ENCODE measurements around the gene EIF4G3. TPM values are rescaled to one million over a fixed set of nuclear protein-coding genes. Genes with fewer than 3 reads are reported as not detected.
A peak's percentile ranks its signal among the peaks of the same experiment; 100 is the strongest.
"Not testable (repeated sequence)": the region's sequence is repeated elsewhere in the genome, so short reads cannot be mapped to it uniquely, and the experiment has no call there.

EIF4G3 gene
- total and polyA plus RNA-seq, 10 donors = 14.3 to 97.3 (median 64.1) TPM

GRCh38 chr1:21095976-21096375 is 80.7 kb downstream of the EIF4G3 start:
- Histone ChIP-seq H3K27ac (no peak overlapping the region), H3K4me3 (no peak overlapping the region), H3K36me3 (peaks cover 0 to 15% (median 0%) of the 10 kb centered on the region in 6 donors), H3K4me1 (peaks cover 0 to 46% (median 19%) of the 10 kb centered on the region in 6 donors), H3K27me3 (replicated peaks in 1 of 7) (no peaks in the 10 kb centered on the region), H3K9me3 (peaks cover 0 to 7% (median 0%) of the 10 kb centered on the region in 8 donors)
- DNase-seq = no peak
- TF ChIP-seq POLR2AphosphoS5 (IDR thresholded peaks at IDR 0.05) (no peak), POLR2A (IDR thresholded peaks at IDR 0.05) (no peak)
- TF ChIP-seq, protein P1, sequence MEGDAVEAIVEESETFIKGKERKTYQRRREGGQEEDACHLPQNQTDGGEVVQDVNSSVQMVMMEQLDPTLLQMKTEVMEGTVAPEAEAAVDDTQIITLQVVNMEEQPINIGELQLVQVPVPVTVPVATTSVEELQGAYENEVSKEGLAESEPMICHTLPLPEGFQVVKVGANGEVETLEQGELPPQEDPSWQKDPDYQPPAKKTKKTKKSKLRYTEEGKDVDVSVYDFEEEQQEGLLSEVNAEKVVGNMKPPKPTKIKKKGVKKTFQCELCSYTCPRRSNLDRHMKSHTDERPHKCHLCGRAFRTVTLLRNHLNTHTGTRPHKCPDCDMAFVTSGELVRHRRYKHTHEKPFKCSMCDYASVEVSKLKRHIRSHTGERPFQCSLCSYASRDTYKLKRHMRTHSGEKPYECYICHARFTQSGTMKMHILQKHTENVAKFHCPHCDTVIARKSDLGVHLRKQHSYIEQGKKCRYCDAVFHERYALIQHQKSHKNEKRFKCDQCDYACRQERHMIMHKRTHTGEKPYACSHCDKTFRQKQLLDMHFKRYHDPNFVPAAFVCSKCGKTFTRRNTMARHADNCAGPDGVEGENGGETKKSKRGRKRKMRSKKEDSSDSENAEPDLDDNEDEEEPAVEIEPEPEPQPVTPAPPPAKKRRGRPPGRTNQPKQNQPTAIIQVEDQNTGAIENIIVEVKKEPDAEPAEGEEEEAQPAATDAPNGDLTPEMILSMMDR (IDR thresholded peaks at IDR 0.05 in 8 of 11, conservative IDR thresholded peaks at IDR 0.05 in 3 of 11) = no peak
- intact Hi-C loops (cut with DNase I; ENCODE audit: low total_unique reads) = no loop called here

DNA sequence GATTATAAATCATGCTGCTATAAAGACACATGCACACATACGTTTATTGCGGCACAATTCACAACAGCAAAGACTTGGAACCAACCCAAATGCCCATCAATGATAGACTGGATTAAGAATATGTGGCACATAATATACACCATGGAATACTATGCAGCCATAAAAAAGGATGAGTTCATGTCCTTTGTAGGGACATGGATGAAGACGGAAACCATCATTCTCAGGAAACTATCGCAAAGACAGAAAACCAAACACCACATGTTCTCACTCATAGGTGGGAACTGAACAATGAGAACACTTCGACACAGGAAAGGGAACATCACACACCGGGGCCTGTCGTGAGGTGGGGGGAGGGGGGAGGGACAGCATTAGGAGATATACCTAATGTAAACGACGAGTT is 82.4 kb downstream of the EIF4G3 start:
- peaks cover 4 to 46% (median 21%) of the 10 kb centered on the region in 6 donors for H3K4me1 ChIP-seq
- H3K4me3 ChIP-seq; H3K9me3 ChIP-seq; intact Hi-C loops (cut with DNase I; ENCODE audit: low total_unique reads); H3K27me3 ChIP-seq (replicated peaks in 1 of 7); H3K27ac ChIP-seq; DNase-seq: not testable (repeated sequence)
- H3K36me3 ChIP-seq = peaks cover 0 to 15% (median 0%) of the 10 kb centered on the region in 6 donors
- WGBS, 5 donors = 87 to 97% (median 91%) methylated on average over 7 to 9 of the region's 9 CpGs

- H3K9me3 ChIP-seq; H3K27me3 ChIP-seq (replicated peaks in 1 of 7); H3K27ac ChIP-seq; H3K4me3 ChIP-seq; DNase-seq; intact Hi-C loops (cut with DNase I; ENCODE audit: low total_unique reads): not testable (repeated sequence)
- Histone ChIP-seq H3K36me3 (peaks cover 0 to 17% (median 0%) of the 10 kb centered on the region in 6 donors), H3K4me1 (peaks cover 4 to 42% (median 18%) of the 10 kb centered on the region in 6 donors)
- WGBS, 5 donors = 53 to 79% (median 74%) methylated on average over 2 of the region's 2 CpGs
Measured at GRCh38 chr1:21093271-21093958, 83.3 kb downstream of the EIF4G3 start.

DNA sequence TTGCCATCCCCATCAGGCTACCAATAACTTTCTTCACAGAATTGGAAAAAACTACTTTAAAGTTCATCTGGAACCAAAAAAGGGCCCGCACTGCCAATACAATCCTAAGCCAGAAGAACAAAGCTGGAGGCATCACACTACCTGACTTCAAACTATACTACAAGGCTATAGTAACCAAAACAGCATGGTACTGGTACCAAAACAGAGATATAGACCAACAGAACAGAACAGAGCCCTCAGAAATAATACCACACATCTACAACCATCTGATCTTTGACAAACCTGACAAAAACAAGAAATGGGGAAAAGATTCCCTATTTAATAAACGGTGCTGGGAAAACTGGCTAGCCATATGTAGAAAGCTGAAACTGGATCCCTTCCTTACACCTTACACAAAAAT is 84.2 kb downstream of the EIF4G3 start:
- H3K36me3 ChIP-seq = peaks cover 0 to 22% (median 6%) of the 10 kb centered on the region in 6 donors
- 86 to 100% (median 99%) methylated on average over 1 to 2 of the region's 2 CpGs for WGBS, 5 donors
- DNase-seq; H3K9me3 ChIP-seq; intact Hi-C loops (cut with DNase I; ENCODE audit: low total_unique reads); H3K27me3 ChIP-seq (replicated peaks in 1 of 7); H3K4me3 ChIP-seq; H3K27ac ChIP-seq: not testable (repeated sequence)
- H3K4me1 ChIP-seq = peaks cover 4 to 33% (median 18%) of the 10 kb centered on the region in 6 donors

DNA sequence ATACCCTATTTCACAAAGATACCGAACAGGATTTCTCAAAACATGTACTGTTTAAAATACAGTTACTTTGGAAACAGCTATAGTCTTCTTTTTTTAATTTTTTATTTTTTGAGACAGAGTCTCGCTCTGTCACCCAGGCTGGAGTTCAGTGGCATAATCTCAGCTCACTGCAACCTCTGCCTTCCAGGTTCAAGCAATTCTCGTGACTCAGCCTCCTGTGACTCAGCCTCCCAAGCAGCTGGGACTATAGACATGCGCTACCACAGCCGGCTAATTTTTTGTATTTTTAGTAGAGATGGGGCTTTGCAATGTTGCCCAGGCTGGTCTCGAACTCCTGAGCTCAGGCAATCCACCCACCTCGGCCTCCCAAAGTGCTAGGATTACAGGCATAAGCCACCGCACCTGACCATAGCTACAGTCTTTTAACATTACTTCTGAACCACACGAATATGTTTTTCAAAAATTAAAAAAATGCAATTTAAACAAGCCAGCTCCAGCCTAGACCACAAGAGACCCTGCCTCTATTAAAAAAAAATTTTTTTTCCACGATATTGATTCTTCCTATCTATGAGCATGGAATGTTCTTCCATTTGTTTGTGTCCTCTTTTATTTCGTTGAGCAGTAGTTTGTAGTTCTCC is 85.5 kb downstream of the EIF4G3 start:
- peak overlapping the region in 7 of 8 donors; percentile 22 to 75 (median 48) for H3K27ac ChIP-seq
- H3K27me3 ChIP-seq (replicated peaks in 1 of 7); intact Hi-C loops (cut with DNase I; ENCODE audit: low total_unique reads); DNase-seq; H3K4me3 ChIP-seq; H3K9me3 ChIP-seq: not testable (repeated sequence)
- peaks cover 0 to 33% (median 12%) of the 10 kb centered on the region in 6 donors for H3K36me3 ChIP-seq
- TF ChIP-seq POLR2AphosphoS5 (IDR thresholded peaks at IDR 0.05) = peak in 1 of 3 donors; percentile 18
- WGBS, 5 donors = 69 to 84% (median 79%) methylated on average over 11 of the region's 11 CpGs
- peaks cover 4 to 30% (median 18%) of the 10 kb centered on the region in 6 donors for H3K4me1 ChIP-seq

DNA sequence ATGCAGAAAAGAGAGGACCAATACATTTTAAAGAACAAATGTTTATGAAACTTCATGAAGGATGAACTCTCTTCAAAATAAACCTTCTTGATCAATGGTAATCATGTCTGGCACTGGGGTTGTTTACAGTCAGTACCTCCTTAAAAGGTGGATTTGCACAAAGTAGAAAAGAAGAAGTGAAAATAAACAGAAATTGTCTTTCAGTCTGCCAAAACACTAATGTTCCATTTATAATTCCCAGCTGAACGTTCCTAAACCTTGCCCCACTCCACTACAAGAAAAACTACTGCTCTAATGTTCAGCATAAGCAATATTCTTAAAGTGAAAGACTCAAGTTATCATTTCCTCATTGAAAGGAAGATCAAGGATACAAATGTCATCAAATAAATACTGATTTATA is 86.2 kb downstream of the EIF4G3 start:
- peaks cover 4 to 30% (median 18%) of the 10 kb centered on the region in 6 donors for H3K4me1 ChIP-seq
- no peak overlapping the region for H3K4me3 ChIP-seq
- no peak for DNase-seq
- H3K36me3 ChIP-seq = peaks cover 0 to 40% (median 15%) of the 10 kb centered on the region in 6 donors
- 2 to 15% (median 8%) methylated on average over 1 of the region's 1 CpG for WGBS, 5 donors
- intact Hi-C loops (cut with DNase I; ENCODE audit: low total_unique reads) = no loop called here
- no peaks in the 10 kb centered on the region for H3K27me3 ChIP-seq (replicated peaks in 1 of 7)
- peaks cover 0 to 7% (median 0%) of the 10 kb centered on the region in 8 donors for H3K9me3 ChIP-seq
- H3K27ac ChIP-seq = peak overlapping the region in 7 of 8 donors; percentile 22 to 75 (median 48)
- TF ChIP-seq POLR2AphosphoS5 (IDR thresholded peaks at IDR 0.05) = no peak
- TF ChIP-seq POLR2A (IDR thresholded peaks at IDR 0.05) = no peak
- TF ChIP-seq, protein P1 (IDR thresholded peaks at IDR 0.05 in 8 of 11, conservative IDR thresholded peaks at IDR 0.05 in 3 of 11) = no peak

All from spleen (tissue), 11 donors.